ENCODE data around the gene MAGEB17.
"Not testable (repeated sequence)": the region's sequence is repeated elsewhere in the genome, so short reads cannot be mapped to it uniquely, and the experiment has no call there.

The MAGEB17 gene

GRCh38 chrX:16167181-16167580 is at the start of gene MAGEB17:
Gene MAGEB17 (plus strand): TSS chrX:16167481. CDS start chrX:16170383, 2,902 bp downstream.
- DNase-seq, result no peak

GRCh38 chrX:16119353-16120220 is 47.7 kb upstream of the MAGEB17 start:
- DNase-seq, result no peak

- no peak for DNase-seq
These were observed 46.9 kb upstream of the MAGEB17 start for GRCh38 chrX:16120431-16120830.

- DNase-seq, result peak; percentile 57
These were observed 44.0 kb upstream of the MAGEB17 start, which contains the start of gene GRPR for GRCh38 chrX:16123222-16123786. Gene GRPR (plus strand): TSS chrX:16123565. CDS start chrX:16123954, 389 bp downstream.

GRCh38 chrX:16124201-16124600 is 43.1 kb upstream of the MAGEB17 start:
- DNase-seq, result no peak

- no peak for DNase-seq
These were observed 41.6 kb upstream of the MAGEB17 start for GRCh38 chrX:16125520-16126149.

GRCh38 chrX:16130707-16131106 is 36.6 kb upstream of the MAGEB17 start:
- DNase-seq, result no peak

GRCh38 chrX:16134936-16135335 is 32.3 kb upstream of the MAGEB17 start:
- no peak for DNase-seq

- DNase-seq, result no peak
These were observed 31.2 kb upstream of the MAGEB17 start for GRCh38 chrX:16136080-16136479.

- no peak for DNase-seq
These were observed 29.7 kb upstream of the MAGEB17 start for GRCh38 chrX:16137416-16138107.

GRCh38 chrX:16138108-16138427 is 29.2 kb upstream of the MAGEB17 start:
- no peak for DNase-seq

GRCh38 chrX:16140448-16140847 is 26.8 kb upstream of the MAGEB17 start:
- no peak for DNase-seq

GRCh38 chrX:16140983-16141382 is 26.3 kb upstream of the MAGEB17 start:
- DNase-seq, result no peak

- DNase-seq, result no peak
These were observed 25.6 kb upstream of the MAGEB17 start for GRCh38 chrX:16141422-16142245.

GRCh38 chrX:16142246-16142558 is 25.1 kb upstream of the MAGEB17 start:
- no peak for DNase-seq

- no peak for DNase-seq
These were observed 23.3 kb upstream of the MAGEB17 start for GRCh38 chrX:16143968-16144367.

- no peak for DNase-seq
These were observed 22.9 kb upstream of the MAGEB17 start for GRCh38 chrX:16144420-16144819.

GRCh38 chrX:16145093-16145492 is 22.2 kb upstream of the MAGEB17 start:
- DNase-seq, result not testable (repeated sequence)

- no peak for DNase-seq
These were observed 21.6 kb upstream of the MAGEB17 start for GRCh38 chrX:16145656-16146055.

GRCh38 chrX:16148896-16149295 is 18.4 kb upstream of the MAGEB17 start:
- no peak for DNase-seq

- no peak for DNase-seq
These were observed 11.6 kb upstream of the MAGEB17 start for GRCh38 chrX:16155581-16156096.

GRCh38 chrX:16156692-16157331 is 10.5 kb upstream of the MAGEB17 start:
- no peak for DNase-seq
